ENCODE data around the gene NUAK2.

The NUAK2 gene

DNA sequence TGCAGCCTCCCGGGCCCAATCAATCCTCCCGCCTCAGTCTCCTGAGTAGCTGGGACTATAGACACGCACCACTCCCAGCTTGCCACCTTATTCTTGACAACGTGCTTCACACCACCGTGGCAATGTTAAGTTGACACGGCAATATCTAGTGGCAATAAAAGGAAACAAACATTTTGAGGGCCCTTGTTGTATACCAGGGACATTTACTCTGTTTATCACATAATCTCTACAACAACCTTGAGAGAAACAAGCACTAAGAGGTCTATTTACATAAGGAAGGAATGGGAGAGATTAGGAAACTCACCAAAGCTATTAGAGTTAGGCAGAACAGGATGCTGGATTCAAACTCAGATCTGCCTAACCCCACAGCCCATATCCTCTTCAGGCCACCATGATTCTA, 32.1 kb upstream of the NUAK2 start:
- Histone ChIP-seq H3K9me3 (ENCODE audit: control insufficient read depth, insufficient read depth, low read length) (no peaks in the 10 kb centered on the region), H3K36me3 (ENCODE audit: insufficient read depth, low read length) (no peaks in the 10 kb centered on the region), H3K9ac (ENCODE audit: low read depth, low read length) (no peak overlapping the region), H3K4me1 (ENCODE audit: insufficient read depth, low read length) (peaks cover 66% of the 10 kb centered on the region)

DNA sequence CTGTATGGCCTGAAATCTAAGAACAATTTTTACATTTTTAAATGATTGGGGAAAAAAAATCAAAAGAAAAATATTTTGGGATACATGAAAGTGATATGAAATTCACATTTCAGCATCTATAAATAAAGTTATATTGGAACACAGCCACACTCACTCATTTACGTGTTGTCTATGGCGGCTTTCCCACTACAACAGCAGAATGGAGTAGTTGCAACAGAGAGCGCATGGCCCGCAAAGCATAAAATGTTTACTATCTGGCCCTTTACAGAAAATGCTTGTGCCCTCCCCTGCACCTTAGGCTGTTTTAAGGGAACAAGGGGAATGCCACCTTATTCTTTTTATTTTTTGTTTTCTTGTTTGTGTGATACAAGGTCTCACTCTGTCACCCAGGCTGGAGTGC, 31.6 kb upstream of the NUAK2 start:
- H3K36me3 ChIP-seq (ENCODE audit: insufficient read depth, low read length), result no peaks in the 10 kb centered on the region
- H3K9ac ChIP-seq (ENCODE audit: low read depth, low read length), result no peak overlapping the region
- peaks cover 68% of the 10 kb centered on the region for H3K4me1 ChIP-seq (ENCODE audit: insufficient read depth, low read length)
- no peaks in the 10 kb centered on the region for H3K9me3 ChIP-seq (ENCODE audit: control insufficient read depth, insufficient read depth, low read length)

DNA sequence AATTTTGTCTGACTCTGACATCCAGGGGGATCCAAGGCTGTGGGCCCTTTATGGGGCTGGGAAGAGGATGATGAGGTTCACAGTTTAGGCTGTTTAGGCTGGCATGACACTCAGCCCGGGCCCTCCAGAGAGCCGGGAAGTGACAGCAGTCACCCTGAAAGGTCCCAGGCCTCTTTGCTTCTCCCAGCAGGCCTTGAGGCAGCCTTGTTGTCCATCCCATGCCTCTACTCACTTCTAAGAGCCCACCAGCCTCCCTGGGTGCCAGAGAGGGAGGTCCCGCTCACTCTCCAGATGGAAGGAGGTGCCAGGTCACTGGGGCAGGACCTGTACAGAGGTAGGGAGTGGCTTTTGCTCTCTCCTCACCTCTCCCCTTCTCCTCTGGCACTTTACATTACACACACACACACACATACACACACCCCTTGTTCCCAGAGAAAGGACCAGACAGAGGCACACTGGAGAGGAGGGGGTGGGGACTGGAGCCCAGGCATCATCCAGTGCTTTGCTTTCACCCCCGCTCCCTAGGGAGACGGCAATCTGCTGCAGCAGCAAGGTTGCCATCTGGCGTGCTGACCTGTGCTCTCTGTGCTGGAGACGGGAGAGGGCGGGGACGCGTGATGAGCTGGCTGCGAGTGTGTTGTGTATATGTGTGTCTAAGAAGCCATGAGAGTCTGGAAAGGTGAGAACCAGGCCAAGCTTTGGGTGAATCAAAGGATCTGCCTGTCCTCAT, 30.6 kb upstream of the NUAK2 start:
- Histone ChIP-seq H3K9ac (ENCODE audit: low read depth, low read length) (no peak overlapping the region), H3K9me3 (ENCODE audit: control insufficient read depth, insufficient read depth, low read length) (no peaks in the 10 kb centered on the region), H3K36me3 (ENCODE audit: insufficient read depth, low read length) (no peaks in the 10 kb centered on the region), H3K4me1 (ENCODE audit: insufficient read depth, low read length) (peaks cover 68% of the 10 kb centered on the region)

DNA sequence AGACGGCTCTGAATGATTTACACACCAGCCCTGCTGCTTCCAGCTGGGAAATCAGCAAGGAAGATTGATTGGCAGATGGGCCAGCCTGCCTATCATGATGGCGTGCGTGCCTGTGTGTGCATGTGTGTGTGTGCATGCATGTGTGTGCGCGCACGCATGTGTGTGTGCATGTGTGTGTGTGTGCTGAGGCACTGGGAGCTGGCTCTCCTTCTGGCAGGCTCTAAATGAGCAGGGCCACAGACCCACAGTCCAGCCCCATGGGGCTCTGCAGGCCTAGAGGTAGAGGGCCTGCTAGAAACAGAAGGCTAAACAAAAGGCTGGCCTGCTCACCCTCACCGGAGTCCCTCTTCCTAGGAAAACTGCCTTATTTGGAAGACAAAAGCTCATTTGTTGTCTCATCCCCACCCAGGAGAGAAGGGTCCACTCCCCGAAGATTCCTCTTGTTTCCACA, 29.2 kb upstream of the NUAK2 start:
- H3K9me3 ChIP-seq (ENCODE audit: control insufficient read depth, insufficient read depth, low read length), result no peaks in the 10 kb centered on the region
- H3K36me3 ChIP-seq (ENCODE audit: insufficient read depth, low read length), result no peaks in the 10 kb centered on the region
- peaks cover 59% of the 10 kb centered on the region for H3K4me1 ChIP-seq (ENCODE audit: insufficient read depth, low read length)
- no peak overlapping the region for H3K9ac ChIP-seq (ENCODE audit: low read depth, low read length)

DNA sequence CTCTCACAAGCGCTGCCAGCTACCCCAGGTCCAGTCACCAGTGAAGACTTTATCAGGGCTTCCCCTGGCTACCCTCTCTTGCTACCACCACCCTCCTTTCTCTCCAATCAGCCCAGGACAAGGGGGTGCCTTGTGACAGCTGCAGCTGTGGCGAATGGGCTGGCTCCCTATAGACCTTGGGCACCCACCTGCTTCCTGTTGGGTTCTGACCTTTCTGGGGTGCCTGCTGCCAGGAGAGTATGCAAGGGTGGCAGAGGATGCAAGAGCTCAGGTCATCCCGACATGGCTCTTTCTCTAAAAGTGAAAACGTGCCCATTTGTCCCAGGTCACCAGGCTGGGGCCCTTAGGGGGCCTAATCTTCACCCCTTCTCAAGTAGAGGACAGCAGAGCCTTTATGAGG, 28.6 kb upstream of the NUAK2 start:
- no peak overlapping the region for H3K9ac ChIP-seq (ENCODE audit: low read depth, low read length)
- H3K9me3 ChIP-seq (ENCODE audit: control insufficient read depth, insufficient read depth, low read length), result no peaks in the 10 kb centered on the region
- H3K4me1 ChIP-seq (ENCODE audit: insufficient read depth, low read length), result peaks cover 56% of the 10 kb centered on the region
- H3K36me3 ChIP-seq (ENCODE audit: insufficient read depth, low read length), result no peaks in the 10 kb centered on the region

DNA sequence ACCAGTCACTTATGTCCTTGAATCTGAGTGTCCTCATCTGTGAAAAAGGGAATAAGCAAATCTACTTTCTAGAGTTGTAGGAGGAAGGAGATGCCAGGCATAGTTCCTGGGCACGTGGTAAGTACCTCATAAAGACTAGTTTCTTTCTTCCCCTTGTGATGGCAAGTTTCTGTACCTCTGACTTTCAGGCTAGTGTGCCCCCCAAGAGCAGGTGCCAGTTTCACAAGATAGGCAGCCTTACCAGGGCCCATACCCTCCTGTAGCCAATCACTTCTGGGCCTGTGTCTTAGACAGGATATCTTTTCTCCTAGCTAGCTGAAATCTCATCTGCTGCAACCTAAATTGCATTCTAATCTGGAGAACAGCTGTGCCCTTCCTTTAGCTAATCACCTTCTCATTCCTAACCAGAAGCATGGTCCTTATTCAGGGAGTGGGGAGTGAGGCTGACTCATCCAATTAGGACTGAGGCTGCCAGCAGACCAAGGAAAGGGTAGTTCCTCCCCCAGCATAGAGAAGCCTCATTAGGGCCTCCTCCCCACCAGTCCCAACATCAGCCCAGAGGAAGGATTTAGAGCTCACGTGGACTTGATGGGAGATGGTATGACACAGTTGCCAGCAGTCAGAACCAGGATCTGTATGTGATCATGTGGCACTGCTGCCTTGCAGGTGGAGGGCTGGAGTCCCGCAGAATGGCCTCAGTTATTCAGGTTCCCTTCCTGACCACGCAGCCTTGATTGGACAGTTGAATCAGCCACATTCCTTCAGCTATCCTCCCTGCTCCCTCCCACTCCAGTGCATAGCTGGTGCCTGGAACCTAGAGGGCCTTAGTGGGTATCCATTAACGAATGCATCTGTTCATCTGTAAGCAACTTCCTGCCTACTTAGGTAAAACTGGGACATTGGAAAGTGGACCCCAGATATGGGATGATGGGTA, 27.3 kb upstream of the NUAK2 start:
- Histone ChIP-seq H3K9me3 (ENCODE audit: control insufficient read depth, insufficient read depth, low read length) (no peaks in the 10 kb centered on the region), H3K9ac (ENCODE audit: low read depth, low read length) (no peak overlapping the region), H3K36me3 (ENCODE audit: insufficient read depth, low read length) (no peaks in the 10 kb centered on the region), H3K4me1 (ENCODE audit: insufficient read depth, low read length) (peaks cover 47% of the 10 kb centered on the region)

DNA sequence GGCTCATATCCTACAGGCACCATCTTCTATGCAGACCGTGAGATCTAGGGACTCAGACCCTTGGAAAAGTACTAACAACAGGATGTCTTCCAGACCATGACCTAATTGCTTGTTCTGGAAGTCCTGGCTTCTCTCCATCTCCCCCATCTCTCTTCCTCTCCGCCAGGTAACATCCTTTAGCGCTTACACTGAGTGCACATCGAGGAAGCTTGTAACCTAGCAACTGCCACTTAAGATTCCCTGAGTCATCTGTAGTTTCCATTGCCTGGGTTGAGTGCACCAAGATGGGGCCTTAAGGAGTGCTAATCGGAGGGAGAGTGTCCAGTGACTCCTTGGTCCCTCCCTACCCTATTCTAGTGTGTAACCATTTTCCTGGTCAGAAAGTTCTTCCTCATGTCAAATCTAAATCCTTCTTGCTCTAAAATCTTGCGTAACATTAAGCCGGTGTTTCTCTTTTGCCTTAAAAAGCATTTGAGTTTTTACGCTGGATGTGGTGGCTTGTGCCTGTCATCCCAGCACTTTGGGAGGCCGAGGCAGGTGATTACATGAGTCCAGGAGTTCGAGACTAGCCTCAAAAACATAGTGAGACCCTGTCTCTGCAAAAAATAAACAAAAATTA, 25.5 kb upstream of the NUAK2 start:
- Histone ChIP-seq H3K36me3 (ENCODE audit: insufficient read depth, low read length) (no peaks in the 10 kb centered on the region), H3K4me1 (ENCODE audit: insufficient read depth, low read length) (peaks cover 39% of the 10 kb centered on the region), H3K9ac (ENCODE audit: low read depth, low read length) (no peak overlapping the region), H3K9me3 (ENCODE audit: control insufficient read depth, insufficient read depth, low read length) (no peaks in the 10 kb centered on the region)

DNA sequence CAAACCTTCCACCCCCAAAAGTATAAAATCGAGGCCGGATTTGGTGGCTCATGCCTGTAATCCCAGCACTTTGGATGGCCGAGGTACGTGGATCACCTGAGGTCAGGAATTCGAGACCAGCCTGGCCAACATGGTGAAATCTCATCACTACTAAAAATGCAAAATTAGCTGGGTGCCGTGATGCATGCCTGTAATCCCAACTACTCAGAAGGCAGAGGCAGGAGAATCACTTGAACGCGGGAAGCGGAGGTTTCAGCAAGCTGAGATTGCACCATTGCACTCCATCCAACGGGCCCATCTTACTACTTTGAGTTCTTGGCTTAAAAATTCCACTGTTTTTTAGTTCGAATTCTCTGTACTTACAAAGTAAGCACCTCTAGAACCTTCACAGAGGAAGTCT, 24.2 kb upstream of the NUAK2 start:
- Histone ChIP-seq H3K9me3 (ENCODE audit: control insufficient read depth, insufficient read depth, low read length) (no peaks in the 10 kb centered on the region), H3K4me1 (ENCODE audit: insufficient read depth, low read length) (peaks cover 38% of the 10 kb centered on the region), H3K36me3 (ENCODE audit: insufficient read depth, low read length) (no peaks in the 10 kb centered on the region), H3K9ac (ENCODE audit: low read depth, low read length) (no peak overlapping the region)

DNA sequence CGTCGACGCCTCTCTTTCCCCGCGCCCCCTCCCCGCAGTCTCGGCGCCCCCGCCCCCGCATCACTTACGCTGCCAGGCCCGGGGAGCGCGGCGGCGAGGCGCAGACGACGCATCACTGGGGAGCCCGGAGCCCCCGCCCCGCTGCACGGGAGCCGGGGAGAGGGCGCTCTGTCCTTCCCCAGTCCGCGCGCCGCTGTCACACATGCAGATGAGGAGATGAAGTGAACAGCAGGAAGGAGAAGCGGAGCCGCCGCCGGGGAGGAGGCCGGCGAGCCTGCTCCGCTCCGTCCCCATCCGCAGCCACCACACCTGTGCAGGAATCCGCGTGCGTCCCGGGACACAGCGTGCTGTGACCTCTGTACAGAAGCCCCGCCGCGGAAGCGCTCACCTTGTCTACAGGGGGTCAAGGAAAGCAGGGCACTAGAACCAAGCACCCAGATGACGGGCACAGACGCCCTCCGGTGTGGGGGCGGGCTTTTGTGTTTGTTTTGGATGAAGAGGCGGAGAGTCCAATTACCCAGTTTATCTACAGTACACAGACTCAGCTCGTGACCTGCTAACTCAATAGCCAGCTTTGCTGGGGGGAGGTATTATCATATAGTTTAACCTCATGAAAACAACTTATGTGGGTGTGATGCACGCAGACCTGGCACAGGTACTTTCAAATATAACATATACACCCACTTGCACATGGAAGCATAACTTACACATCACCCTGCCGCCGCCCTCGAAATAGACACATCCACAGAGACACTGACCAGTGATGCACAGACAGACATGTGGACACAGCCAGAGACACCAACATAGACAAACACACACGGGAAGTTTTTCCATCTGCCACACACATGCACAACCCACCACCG, 22.8 kb upstream of the NUAK2 start:
- H3K9ac ChIP-seq (ENCODE audit: low read depth, low read length), result peak overlapping the region; percentile 53; the same call in 1 of the 2 replicates
- no peaks in the 10 kb centered on the region for H3K9me3 ChIP-seq (ENCODE audit: control insufficient read depth, insufficient read depth, low read length)
- no peaks in the 10 kb centered on the region for H3K36me3 ChIP-seq (ENCODE audit: insufficient read depth, low read length)
- peaks cover 24% of the 10 kb centered on the region for H3K4me1 ChIP-seq (ENCODE audit: insufficient read depth, low read length)

DNA sequence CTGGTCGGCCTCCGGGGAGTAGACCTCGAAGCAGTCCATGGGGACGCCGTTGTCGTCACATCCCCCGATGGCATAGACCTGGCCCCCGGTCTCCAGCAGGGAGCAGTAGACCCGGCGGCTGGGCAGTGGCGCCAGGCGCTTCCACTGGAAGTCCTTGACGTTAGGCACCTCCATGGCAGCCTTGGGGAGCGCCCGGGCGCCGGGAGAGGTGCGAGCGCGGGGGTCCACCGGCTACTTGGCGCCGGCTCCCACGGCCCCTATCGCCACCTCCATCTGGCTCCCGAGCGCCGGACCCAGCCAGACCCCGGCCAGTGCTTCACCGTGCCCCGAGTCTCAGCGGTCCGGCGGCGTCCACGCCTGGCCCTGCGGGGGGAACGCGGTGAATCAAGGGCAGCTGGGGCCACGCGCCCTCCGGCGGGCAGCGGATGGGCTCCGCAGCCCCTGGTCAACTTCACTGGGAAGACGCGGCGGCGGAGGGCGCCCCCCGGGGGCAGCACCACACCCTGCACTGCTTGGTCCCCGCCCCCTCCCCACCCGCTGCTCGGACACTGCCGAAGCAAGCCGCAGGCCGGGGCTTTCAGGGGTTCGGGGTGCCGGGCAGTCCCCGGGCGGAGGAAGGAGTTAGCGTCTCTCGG, 22.0 kb upstream of the NUAK2 start:
- Histone ChIP-seq H3K36me3 (ENCODE audit: insufficient read depth, low read length) (no peaks in the 10 kb centered on the region), H3K4me1 (ENCODE audit: insufficient read depth, low read length) (peaks cover 18% of the 10 kb centered on the region), H3K9me3 (ENCODE audit: control insufficient read depth, insufficient read depth, low read length) (no peaks in the 10 kb centered on the region), H3K9ac (ENCODE audit: low read depth, low read length) (peak overlapping the region; percentile 53; the same call in 1 of the 2 replicates)

DNA sequence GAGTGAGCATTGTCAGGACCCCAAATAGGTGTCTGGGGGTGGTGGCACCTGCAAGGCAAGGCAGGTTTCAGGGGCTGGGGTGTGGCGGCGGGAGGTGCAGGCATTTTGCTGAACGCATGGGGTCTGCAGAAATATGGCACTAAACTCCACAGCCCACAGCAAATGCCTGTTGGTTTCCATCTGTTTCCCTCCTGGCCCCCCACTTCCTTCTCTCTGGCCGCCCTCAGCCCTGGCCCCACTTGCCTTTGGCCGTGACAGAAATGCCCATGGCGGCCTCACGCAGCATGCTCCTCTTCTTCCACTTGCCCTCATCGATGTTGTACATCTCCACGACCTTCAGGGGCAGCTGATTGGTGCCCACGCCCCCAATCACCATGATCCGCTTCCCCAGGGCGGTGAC, 21.4 kb upstream of the NUAK2 start:
- Histone ChIP-seq H3K9ac (ENCODE audit: low read depth, low read length) (peak overlapping the region; percentile 53; the same call in 1 of the 2 replicates), H3K36me3 (ENCODE audit: insufficient read depth, low read length) (no peaks in the 10 kb centered on the region), H3K9me3 (ENCODE audit: control insufficient read depth, insufficient read depth, low read length) (no peaks in the 10 kb centered on the region), H3K4me1 (ENCODE audit: insufficient read depth, low read length) (peaks cover 12% of the 10 kb centered on the region)

DNA sequence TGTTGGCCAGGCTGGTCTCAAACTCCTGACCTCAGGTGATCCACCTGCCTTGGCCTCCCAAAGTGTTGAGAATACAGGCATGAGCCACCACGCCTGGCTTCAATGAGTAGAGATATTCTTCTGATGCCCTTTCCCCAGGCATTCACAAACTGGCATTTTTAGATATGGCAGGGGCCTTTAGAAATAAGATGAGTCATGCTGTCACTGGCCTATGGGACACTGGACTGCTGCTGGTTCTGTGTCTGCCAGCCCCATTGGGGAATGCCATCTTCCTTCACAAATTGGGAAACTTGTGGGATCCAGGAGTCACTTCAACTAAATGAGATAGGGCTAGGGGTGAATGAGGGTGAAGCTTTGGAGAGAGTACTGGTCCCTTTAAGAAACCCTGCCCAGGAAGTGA, 19.1 kb upstream of the NUAK2 start:
- H3K9me3 ChIP-seq (ENCODE audit: control insufficient read depth, insufficient read depth, low read length), result no peaks in the 10 kb centered on the region
- peaks cover 6% of the 10 kb centered on the region; the same call in 1 of the 2 replicates for H3K4me1 ChIP-seq (ENCODE audit: insufficient read depth, low read length)
- no peaks in the 10 kb centered on the region for H3K36me3 ChIP-seq (ENCODE audit: insufficient read depth, low read length)
- no peak overlapping the region for H3K9ac ChIP-seq (ENCODE audit: low read depth, low read length)

DNA sequence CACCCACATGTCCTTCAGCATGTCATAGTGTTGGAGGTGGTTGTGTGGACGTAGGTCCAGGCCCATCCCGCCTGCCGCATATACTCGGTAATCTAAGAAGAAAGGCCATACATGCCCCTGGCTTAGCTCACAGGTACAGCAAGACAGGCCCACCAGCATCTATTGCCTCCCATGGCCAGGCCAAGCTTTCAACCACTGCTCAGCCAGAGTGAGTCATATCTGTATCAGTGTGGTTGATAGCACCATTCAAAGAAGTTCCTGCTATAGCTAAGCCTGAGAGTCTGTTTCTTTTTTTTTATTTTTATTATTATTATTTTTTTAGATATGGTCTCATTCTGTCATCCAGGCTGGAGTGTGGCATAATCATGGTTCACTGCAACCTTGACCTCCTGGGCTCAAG, 18.2 kb upstream of the NUAK2 start:
- Histone ChIP-seq H3K9ac (ENCODE audit: low read depth, low read length) (no peak overlapping the region), H3K9me3 (ENCODE audit: control insufficient read depth, insufficient read depth, low read length) (no peaks in the 10 kb centered on the region), H3K4me1 (ENCODE audit: insufficient read depth, low read length) (peaks cover 6% of the 10 kb centered on the region; the same call in 1 of the 2 replicates), H3K36me3 (ENCODE audit: insufficient read depth, low read length) (no peaks in the 10 kb centered on the region)
